Measurements from ENCODE around the gene CDC20B.

The CDC20B gene

GRCh38 chr5:55154873-55155272, 18.1 kb downstream of the CDC20B start:
- DNase-seq: no peak
- Mint-ChIP-seq H3K4me3 (no peak overlapping the region), H3K36me3 (ENCODE audit: low read depth) (no peaks in the 10 kb centered on the region), H3K4me1 (peaks cover 5% of the 10 kb centered on the region), H3K9me3 (peaks cover 8% of the 10 kb centered on the region), H3K27ac (no peak overlapping the region), H3K27me3 (ENCODE audit: low read depth, poor library complexity) (peaks cover 40% of the 10 kb centered on the region)
- no peak for TF ChIP-seq CTCF (IDR thresholded peaks at IDR 0.05)

- DNase-seq: no peak
- no peak overlapping the region for H3K4me3 Mint-ChIP-seq
- TF ChIP-seq CTCF (IDR thresholded peaks at IDR 0.05): no peak
- no peaks in the 10 kb centered on the region for H3K36me3 Mint-ChIP-seq (ENCODE audit: low read depth)
- peaks cover 33% of the 10 kb centered on the region for H3K27me3 Mint-ChIP-seq (ENCODE audit: low read depth, poor library complexity)
- no peaks in the 10 kb centered on the region for H3K4me1 Mint-ChIP-seq
- H3K27ac Mint-ChIP-seq: no peak overlapping the region
- peaks cover 8% of the 10 kb centered on the region for H3K9me3 Mint-ChIP-seq
Measured at GRCh38 chr5:55151923-55152842, 20.8 kb downstream of the CDC20B start.

GRCh38 chr5:55149308-55149795, 23.6 kb downstream of the CDC20B start:
- peaks cover 21% of the 10 kb centered on the region for H3K27me3 Mint-ChIP-seq (ENCODE audit: low read depth, poor library complexity)
- no peak for TF ChIP-seq CTCF (IDR thresholded peaks at IDR 0.05)
- H3K4me3 Mint-ChIP-seq: no peak overlapping the region
- H3K27ac Mint-ChIP-seq: no peak overlapping the region
- peaks cover 5% of the 10 kb centered on the region for H3K4me1 Mint-ChIP-seq
- H3K36me3 Mint-ChIP-seq (ENCODE audit: low read depth): no peaks in the 10 kb centered on the region
- H3K9me3 Mint-ChIP-seq: no peaks in the 10 kb centered on the region
- no peak for DNase-seq

- DNase-seq: peak; percentile 87
- Mint-ChIP-seq H3K27me3 (ENCODE audit: low read depth, poor library complexity) (peaks cover 19% of the 10 kb centered on the region), H3K4me3 (no peak overlapping the region)
Measured at GRCh38 chr5:55146543-55147151, 26.3 kb downstream of the CDC20B start.

GRCh38 chr5:55146080-55146479, 26.9 kb downstream of the CDC20B start:
- DNase-seq: no peak
- no peak for TF ChIP-seq CTCF (IDR thresholded peaks at IDR 0.05)
- H3K27ac Mint-ChIP-seq: no peak overlapping the region
- no peaks in the 10 kb centered on the region for H3K9me3 Mint-ChIP-seq
- no peak overlapping the region for H3K4me3 Mint-ChIP-seq
- H3K27me3 Mint-ChIP-seq (ENCODE audit: low read depth, poor library complexity): peaks cover 16% of the 10 kb centered on the region
- no peaks in the 10 kb centered on the region for H3K36me3 Mint-ChIP-seq (ENCODE audit: low read depth)
- peaks cover 9% of the 10 kb centered on the region for H3K4me1 Mint-ChIP-seq

More at GRCh38 chr5:55146543-55147151, 26.3 kb downstream of the CDC20B start:
- H3K4me1 Mint-ChIP-seq: peaks cover 5% of the 10 kb centered on the region
- peak; percentile 91 for TF ChIP-seq CTCF (IDR thresholded peaks at IDR 0.05)
- H3K9me3 Mint-ChIP-seq: no peaks in the 10 kb centered on the region
- H3K36me3 Mint-ChIP-seq (ENCODE audit: low read depth): no peaks in the 10 kb centered on the region
- H3K27ac Mint-ChIP-seq: no peak overlapping the region

Data from nephron progenitor cell (in vitro differentiated cells).